NCI-H774 (cell line): Measurements from ENCODE around the gene CRYZL1.
A peak's percentile ranks its signal among the peaks of the same experiment; 100 is the strongest.

Experiments
- DNase-seq: peaks from one replicate; lab custom pipeline; 2025; lab: John Stamatoyannopoulos, UW

CRYZL1 gene

GRCh38 chr21:33661146-33661545 is 19.6 kb upstream of the CRYZL1 start:
- no peak for DNase-seq

GRCh38 chr21:33660406-33660805 is 18.9 kb upstream of the CRYZL1 start:
- DNase-seq: no peak

DNA sequence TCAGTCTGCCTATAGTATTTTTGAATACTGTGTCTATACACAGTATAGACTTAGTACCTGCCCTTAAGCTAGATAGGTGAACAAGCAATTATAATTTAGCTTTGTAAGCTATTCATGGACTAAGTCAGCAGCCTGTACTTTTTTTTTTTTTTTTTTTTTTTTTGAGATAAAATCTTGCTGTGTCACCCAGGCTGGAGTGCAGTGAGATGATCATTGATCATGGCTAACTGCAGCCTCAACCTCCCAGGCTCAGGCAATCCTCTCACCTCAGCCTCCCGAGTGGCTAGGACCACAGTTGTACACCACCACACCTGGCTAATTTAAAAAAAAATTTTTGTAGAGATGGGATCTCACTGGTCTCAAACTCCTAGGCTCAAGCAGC is 18.0 kb upstream of the CRYZL1 start:
- no peak for DNase-seq

DNA sequence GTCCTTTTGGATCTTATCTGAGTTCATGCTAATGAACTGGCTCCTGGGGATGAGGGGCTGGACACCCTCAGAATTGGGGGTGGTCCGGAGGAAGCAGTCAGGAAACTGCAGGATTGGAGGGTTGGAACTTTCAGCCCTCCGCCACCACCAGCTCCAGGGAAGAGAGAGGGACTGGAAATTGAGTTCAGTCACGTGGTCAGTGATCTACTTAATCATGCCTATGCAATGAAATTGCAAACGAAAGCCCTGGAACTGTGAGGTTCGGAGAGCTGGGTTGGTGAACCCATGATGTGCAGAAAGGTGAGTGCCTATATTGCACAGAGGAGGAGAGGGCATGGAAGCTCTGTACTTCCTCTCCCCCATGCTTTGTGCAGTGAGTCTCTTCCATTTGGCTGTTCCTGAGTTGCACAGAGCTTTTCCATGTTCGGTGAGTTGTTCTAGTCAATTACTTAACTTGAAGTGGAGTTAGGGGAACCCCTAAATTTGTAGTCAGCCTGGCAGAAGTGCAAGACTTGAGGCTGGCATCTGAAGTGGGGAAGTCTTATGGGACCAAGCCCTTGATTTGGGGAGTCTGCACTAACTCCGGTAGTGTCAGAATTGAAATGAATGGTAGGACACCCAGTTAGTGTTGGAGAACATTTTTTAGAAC is 17.5 kb upstream of the CRYZL1 start:
- DNase-seq: no peak

DNA sequence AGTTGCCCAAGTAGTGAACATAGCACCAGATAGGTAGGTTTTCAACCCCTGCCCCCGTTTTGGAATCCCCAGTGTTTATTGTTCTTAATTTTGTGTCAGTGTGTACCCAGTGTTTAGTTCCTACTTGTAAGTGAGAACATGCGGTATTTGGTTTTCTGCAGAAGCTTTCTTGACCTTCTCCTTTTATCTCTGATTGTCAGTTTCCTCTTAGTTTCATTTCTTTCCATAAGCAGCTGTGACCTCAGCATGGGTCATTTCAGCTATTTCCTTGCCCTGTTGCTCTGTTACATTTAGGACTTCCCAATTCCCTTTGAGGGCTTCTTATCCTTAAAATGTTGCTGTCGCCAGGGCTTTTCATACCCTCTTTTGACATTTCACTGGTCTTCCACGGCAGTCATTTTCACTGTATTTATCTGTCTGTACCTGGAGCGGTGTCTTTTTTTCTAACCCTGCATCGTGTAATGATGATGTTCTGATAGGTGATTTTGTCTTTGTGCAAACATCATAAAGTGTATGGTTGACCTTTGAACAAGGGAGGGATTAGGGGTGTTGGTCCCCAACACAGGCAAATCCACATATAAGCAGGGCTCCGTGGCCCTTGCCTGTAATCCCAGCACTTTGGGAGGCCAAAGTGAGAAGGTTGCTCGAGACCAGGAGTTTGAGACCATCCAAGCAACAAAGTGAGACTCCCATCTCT is 15.7 kb upstream of the CRYZL1 start:
- DNase-seq: no peak

- DNase-seq: no peak
Measured at GRCh38 chr21:33655588-33656221, 14.2 kb upstream of the CRYZL1 start.

DNA sequence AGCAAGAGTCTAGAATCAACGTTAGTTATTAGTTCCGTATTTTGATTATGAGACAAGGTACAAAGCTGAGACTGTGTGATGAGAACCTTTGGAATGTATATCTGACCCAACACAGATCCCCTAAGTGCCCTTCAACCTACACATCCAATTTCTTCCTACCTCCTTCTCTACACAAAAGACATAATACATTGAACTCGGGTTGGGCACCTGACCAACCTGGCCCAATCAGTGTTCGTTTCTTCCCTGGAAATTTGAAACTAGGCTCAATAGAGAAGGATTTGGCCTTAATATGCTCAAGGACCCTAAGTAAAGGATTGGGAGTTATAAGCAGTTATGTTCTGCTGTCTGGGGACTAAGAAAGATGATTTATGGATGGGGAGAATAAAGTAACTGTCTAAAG is 12.9 kb upstream of the CRYZL1 start:
- no peak for DNase-seq

- no peak for DNase-seq
Measured at GRCh38 chr21:33651965-33652680, 10.6 kb upstream of the CRYZL1 start.

GRCh38 chr21:33650929-33651509 is 9.5 kb upstream of the CRYZL1 start:
- no peak for DNase-seq

DNA sequence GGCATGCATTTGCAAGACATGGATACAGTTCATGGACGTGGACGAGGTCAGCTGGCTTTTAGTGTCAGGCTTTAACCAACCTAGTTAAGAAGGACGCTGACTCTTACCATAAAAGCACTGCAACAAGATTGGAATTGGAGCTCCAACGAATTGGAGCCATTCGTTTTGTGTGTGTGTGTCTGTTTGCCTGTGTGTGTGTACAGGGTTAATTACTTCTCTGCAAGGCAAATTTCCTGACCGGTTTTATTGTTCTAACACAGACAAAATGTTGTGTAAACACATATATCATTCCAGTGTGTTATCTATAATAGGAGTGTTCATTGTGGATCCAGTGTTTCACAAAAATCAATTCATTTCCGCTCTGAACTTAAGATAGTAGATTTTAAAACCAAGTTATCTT is 8.7 kb upstream of the CRYZL1 start:
- no peak for DNase-seq

DNA sequence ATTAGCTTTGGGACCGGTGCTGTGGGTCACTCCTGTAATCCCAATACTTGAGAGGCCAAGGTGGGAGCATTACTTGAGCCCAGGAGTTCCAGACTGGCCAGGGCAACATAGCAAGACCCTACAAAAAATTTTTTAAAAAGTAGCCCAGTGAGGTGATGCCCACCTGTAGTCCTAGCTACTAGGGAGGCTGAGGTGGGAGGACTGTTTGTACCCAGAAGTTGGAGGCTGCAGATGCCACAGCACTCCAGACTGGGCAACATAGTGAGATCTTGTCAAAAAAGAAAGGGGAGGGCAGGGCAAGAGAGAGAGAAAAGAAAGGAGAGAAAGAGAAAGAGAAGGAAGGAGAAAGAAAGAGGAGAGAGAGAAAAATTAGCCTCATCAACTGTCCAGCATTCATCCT is 7.0 kb upstream of the CRYZL1 start:
- no peak for DNase-seq

DNA sequence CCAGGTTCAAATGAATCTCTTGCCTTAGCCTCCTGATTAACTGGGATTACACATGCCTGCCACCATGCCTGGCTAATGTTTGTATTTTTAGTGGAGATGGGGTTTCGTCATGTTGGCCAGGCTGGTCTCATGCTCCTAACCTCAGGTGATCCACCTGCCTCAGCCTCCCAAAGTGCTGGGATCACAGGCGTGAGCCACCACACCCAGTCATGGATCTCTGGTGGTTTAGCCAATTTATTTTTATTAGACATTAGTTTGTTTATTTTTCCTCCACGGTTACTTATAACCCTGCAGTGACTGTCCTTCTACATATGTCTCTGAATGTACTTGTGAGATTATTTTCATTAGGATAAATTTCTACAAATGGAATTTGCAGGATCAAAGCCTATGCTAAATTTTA is 6.0 kb upstream of the CRYZL1 start:
- no peak for DNase-seq

DNA sequence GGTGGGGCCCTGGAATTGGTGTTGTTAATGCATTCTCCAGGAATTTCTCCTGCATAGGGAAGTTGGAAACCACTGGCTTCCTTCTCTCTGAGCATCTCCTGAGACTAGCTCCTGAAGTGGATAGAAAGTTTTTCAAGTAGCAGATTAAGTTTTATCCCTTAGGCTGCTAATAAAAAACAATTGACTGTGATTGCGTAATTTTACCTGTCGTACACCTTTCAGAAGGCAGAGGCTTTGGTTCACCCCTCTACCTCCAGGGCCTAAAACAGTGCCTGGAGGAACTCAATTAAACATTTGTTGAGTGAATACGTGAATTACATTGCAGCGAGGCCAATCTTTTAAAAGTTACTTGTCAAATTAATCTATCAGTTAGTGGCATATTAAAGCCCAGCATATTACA is 4.2 kb upstream of the CRYZL1 start:
- DNase-seq: no peak

DNA sequence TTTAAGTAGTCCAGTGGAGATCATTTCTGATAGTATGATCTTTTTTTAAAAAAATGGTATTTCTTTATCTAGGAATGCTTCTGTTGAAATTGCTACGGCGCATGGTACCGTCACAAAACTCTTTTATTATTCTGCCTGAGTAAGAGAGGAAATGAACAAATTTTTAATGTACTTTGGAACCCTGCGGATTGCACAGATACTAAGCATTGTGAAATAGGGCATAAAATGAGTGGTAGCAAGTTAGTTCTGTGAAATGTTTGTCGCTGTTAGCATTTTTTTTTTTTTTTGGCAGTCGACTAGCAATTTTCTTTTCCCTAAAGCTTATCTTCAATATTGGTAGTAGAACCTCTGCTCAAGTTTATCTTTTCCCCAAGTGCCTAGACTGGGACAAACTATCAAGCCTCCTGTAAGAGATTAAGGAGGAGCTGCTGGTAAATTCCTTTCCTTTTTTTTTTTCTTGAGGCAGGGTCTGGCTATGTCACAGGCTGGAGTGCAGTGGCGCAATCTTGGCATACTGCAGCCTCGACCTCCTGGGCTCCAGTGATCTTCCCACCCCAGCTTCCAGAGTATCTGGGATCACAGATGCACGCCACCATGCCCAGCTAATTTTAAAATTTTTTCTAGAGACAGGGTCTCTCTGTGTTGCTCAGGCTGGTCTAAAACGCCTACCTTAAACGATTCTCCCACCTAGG is 3.0 kb upstream of the CRYZL1 start:
- DNase-seq: no peak

DNA sequence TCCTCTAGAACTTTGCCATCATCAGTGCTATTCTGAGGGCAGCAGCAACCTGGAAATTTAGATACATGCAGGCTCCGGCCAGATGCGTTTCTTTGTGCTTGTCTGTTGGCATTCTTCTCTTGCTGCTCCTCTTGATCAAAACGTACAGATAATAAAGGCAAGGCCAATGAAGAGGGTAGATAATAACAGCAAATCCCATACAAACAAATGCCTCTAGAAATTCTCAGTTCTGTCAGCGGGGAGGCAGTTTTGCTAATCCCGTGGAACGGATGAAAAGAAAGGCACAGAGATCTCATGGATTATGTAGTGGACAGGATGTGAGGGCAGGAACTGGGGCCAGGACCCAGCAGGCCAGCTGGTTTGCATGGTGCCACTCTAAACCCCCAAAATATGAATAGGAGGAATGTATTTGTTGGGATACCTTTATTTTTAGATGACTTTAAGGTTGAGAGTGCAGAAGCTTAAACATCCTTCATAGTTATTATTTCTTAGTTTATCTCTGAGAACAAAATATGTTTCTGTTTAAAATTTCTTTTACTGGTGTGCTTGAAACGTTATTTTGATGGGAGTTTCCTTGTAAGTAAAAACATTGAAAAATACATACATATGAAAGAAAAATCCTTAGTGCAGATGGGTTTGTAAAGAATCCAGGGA is 2.2 kb upstream of the CRYZL1 start:
- no peak for DNase-seq

- no peak for DNase-seq
Measured at GRCh38 chr21:33642896-33643657, 1.5 kb upstream of the CRYZL1 start.

GRCh38 chr21:33642027-33642895 is 720 bp upstream of the CRYZL1 start, which contains the start of gene ITSN1:
ITSN1 (plus strand) TSS chr21:33642501; CDS start chr21:33718829, 76,328 bp downstream.
- DNase-seq: peak; percentile 98

DNA sequence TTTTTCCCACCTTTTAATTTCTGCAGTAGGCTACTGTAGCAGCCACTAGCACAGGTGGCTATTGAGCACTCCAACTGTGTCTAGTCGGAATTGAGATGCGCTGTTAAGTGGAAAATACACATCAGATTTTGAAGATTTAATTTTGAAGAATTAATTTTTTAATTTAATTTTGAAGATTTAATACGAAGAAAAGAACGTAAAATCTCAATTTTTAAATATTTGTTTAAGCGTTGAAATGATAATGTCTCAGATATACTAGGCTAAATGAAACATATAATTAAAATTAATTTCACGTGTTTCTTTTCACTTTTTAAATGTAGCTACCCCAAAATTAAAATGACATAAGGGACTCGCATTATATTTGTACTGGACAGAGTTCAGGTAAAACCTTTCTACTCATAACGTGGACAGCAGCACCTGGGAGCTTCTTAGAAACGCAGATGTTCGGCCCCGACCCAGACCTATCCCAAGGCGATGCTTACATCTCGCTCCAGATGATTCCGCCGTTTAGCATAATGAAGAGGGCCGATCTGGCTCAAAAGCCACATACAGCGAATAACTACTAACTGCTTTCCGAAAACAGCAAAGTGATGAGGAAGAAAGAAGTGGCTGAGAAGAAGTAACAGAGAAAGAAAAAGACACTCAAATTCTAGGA is 717 bp downstream of the CRYZL1 start:
- no peak for DNase-seq

- DNase-seq: no peak
Measured at GRCh38 chr21:33634254-33634653, 7.3 kb downstream of the CRYZL1 start.
